Lower leg skin (tissue), 3 donors: ENCODE data around the gene WFDC13.

Experiments used
- POLR2A ChIP-seq, 2 donors: fragments of 450-650 bp; IDR thresholded peaks; one replicate each; pipeline ENCODE4 v1.6.1; 2016 to 2017; ENCODE audit warnings: antibody characterized with exemption in 2 of 2, mild to moderate bottlenecking in 1 of 2, moderate library complexity in 1 of 2
- TF ChIP-seq, protein P1 (sequence below), 3 donors: fragments of 450-650 bp; IDR thresholded peaks; one replicate each; pipeline ENCODE4 v1.5.1; 2016; ENCODE audit warnings: antibody characterized with exemption in 3 of 3, mild to moderate bottlenecking in 3 of 3, moderate library complexity in 2 of 3

- TF ChIP-seq, protein P1, sequence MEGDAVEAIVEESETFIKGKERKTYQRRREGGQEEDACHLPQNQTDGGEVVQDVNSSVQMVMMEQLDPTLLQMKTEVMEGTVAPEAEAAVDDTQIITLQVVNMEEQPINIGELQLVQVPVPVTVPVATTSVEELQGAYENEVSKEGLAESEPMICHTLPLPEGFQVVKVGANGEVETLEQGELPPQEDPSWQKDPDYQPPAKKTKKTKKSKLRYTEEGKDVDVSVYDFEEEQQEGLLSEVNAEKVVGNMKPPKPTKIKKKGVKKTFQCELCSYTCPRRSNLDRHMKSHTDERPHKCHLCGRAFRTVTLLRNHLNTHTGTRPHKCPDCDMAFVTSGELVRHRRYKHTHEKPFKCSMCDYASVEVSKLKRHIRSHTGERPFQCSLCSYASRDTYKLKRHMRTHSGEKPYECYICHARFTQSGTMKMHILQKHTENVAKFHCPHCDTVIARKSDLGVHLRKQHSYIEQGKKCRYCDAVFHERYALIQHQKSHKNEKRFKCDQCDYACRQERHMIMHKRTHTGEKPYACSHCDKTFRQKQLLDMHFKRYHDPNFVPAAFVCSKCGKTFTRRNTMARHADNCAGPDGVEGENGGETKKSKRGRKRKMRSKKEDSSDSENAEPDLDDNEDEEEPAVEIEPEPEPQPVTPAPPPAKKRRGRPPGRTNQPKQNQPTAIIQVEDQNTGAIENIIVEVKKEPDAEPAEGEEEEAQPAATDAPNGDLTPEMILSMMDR (IDR thresholded peaks at IDR 0.05): no peak
- no peak for TF ChIP-seq POLR2A (IDR thresholded peaks at IDR 0.05)
Measured at GRCh38 chr20:45701873-45702272, at the start of gene WFDC13.
